ENCODE data around the gene TMEM179B.
"Not testable (repeated sequence)": the region's sequence is repeated elsewhere in the genome, so short reads cannot be mapped to it uniquely, and the experiment has no call there.

Gene TMEM179B

GRCh38 chr11:62787005-62787759, at the start of gene TMEM179B:
TMEM179B (plus strand) TSS chr11:62787402; CDS start chr11:62787432, 30 bp downstream.
- peak; percentile 95 to 96 for DNase-seq (ENCODE audit: low spot score in 2 of 2)
- H3K9me3 Mint-ChIP-seq, result no peaks in the 10 kb centered on the region
- peak; percentile 74 for ATAC-seq (ENCODE audit: low read depth)
- peak within 1 kb of the TSS; percentile 96 for H3K27ac Mint-ChIP-seq
- no peaks in the 10 kb centered on the region for H3K27me3 Mint-ChIP-seq
- H3K36me3 Mint-ChIP-seq, result peaks cover 2% of the 10 kb centered on the region
- peaks cover 30% of the 10 kb centered on the region for H3K4me1 Mint-ChIP-seq
- H3K4me3 Mint-ChIP-seq, result peak within 1 kb of the TSS; percentile 97

GRCh38 chr11:62747475-62748160, 39.6 kb upstream of the TMEM179B start:
- Mint-ChIP-seq H3K4me3 (no peak overlapping the region), H3K27ac (no peak overlapping the region)
- no peak for ATAC-seq (ENCODE audit: low read depth)

GRCh38 chr11:62749931-62750330, 37.3 kb upstream of the TMEM179B start:
- H3K27ac Mint-ChIP-seq; H3K36me3 Mint-ChIP-seq; ATAC-seq (ENCODE audit: low read depth); H3K27me3 Mint-ChIP-seq; DNase-seq (ENCODE audit: low spot score in 2 of 2); H3K9me3 Mint-ChIP-seq; H3K4me3 Mint-ChIP-seq: not testable (repeated sequence)
- peaks cover 14% of the 10 kb centered on the region for H3K4me1 Mint-ChIP-seq

More at GRCh38 chr11:62747475-62748160, 39.6 kb upstream of the TMEM179B start:
- DNase-seq (ENCODE audit: low spot score in 2 of 2), result no peak
- Mint-ChIP-seq H3K27me3 (no peaks in the 10 kb centered on the region), H3K9me3 (no peaks in the 10 kb centered on the region), H3K36me3 (peaks cover 9% of the 10 kb centered on the region), H3K4me1 (peaks cover 8% of the 10 kb centered on the region)

- no peaks in the 10 kb centered on the region for H3K9me3 Mint-ChIP-seq
- H3K27ac Mint-ChIP-seq, result no peak overlapping the region
- H3K36me3 Mint-ChIP-seq, result peaks cover 9% of the 10 kb centered on the region
- DNase-seq (ENCODE audit: low spot score in 2 of 2) (no peak), ATAC-seq (ENCODE audit: low read depth) (no peak)
- H3K4me3 Mint-ChIP-seq, result no peak overlapping the region
- H3K4me1 Mint-ChIP-seq, result peaks cover 14% of the 10 kb centered on the region
- no peaks in the 10 kb centered on the region for H3K27me3 Mint-ChIP-seq
These were observed 34.9 kb upstream of the TMEM179B start for GRCh38 chr11:62752177-62752785.

- ATAC-seq (ENCODE audit: low read depth), result no peak
- H3K4me1 Mint-ChIP-seq, result peaks cover 14% of the 10 kb centered on the region
- peak overlapping the region; percentile 95 for H3K4me3 Mint-ChIP-seq
- no peaks in the 10 kb centered on the region for H3K9me3 Mint-ChIP-seq
- H3K36me3 Mint-ChIP-seq, result peaks cover 9% of the 10 kb centered on the region
- peak overlapping the region; percentile 90 for H3K27ac Mint-ChIP-seq
- no peak for DNase-seq (ENCODE audit: low spot score in 2 of 2)
- H3K27me3 Mint-ChIP-seq, result no peaks in the 10 kb centered on the region
These were observed 34.0 kb upstream of the TMEM179B start for GRCh38 chr11:62752994-62753735.

- H3K9me3 Mint-ChIP-seq, result no peaks in the 10 kb centered on the region
These were observed 33.2 kb upstream of the TMEM179B start, which contains the start of gene ZBTB3 for GRCh38 chr11:62753736-62754603. ZBTB3 (minus strand) TSS chr11:62754160; CDS start chr11:62753664, 496 bp downstream.

GRCh38 chr11:62755086-62755615, 32.1 kb upstream of the TMEM179B start:
- Mint-ChIP-seq H3K36me3 (peaks cover 4% of the 10 kb centered on the region), H3K9me3 (no peaks in the 10 kb centered on the region), H3K27ac (peak overlapping the region; percentile 1), H3K27me3 (no peaks in the 10 kb centered on the region), H3K4me1 (peaks cover 8% of the 10 kb centered on the region), H3K4me3 (peak overlapping the region; percentile 38)
- ATAC-seq (ENCODE audit: low read depth), result no peak
- DNase-seq (ENCODE audit: low spot score in 2 of 2), result no peak

More at GRCh38 chr11:62753736-62754603, 33.2 kb upstream of the TMEM179B start, which contains the start of gene ZBTB3:
- Mint-ChIP-seq H3K4me1 (peaks cover 10% of the 10 kb centered on the region), H3K4me3 (peak within 1 kb of the TSS; percentile 95), H3K36me3 (peaks cover 7% of the 10 kb centered on the region), H3K27ac (peak within 1 kb of the TSS; percentile 90), H3K27me3 (no peaks in the 10 kb centered on the region)
- DNase-seq (ENCODE audit: low spot score in 2 of 2) (peak; percentile 93 to 98), ATAC-seq (ENCODE audit: low read depth) (peak; percentile 92)

- H3K27ac Mint-ChIP-seq, result no peak overlapping the region
- H3K4me3 Mint-ChIP-seq, result no peak overlapping the region
- ATAC-seq (ENCODE audit: low read depth), result no peak
These were observed 29.1 kb upstream of the TMEM179B start for GRCh38 chr11:62757846-62758788.

GRCh38 chr11:62760867-62761227, 26.4 kb upstream of the TMEM179B start:
- H3K9me3 Mint-ChIP-seq; ATAC-seq (ENCODE audit: low read depth); H3K36me3 Mint-ChIP-seq; H3K27me3 Mint-ChIP-seq; DNase-seq (ENCODE audit: low spot score in 2 of 2): not testable (repeated sequence)
- Mint-ChIP-seq H3K4me3 (peak overlapping the region; percentile 96), H3K4me1 (peaks cover 11% of the 10 kb centered on the region), H3K27ac (peak overlapping the region; percentile 90)

More at GRCh38 chr11:62757846-62758788, 29.1 kb upstream of the TMEM179B start:
- H3K36me3 Mint-ChIP-seq, result peaks cover 3% of the 10 kb centered on the region
- H3K27me3 Mint-ChIP-seq, result no peaks in the 10 kb centered on the region
- no peak for DNase-seq (ENCODE audit: low spot score in 2 of 2)
- H3K9me3 Mint-ChIP-seq, result no peaks in the 10 kb centered on the region
- H3K4me1 Mint-ChIP-seq, result peaks cover 13% of the 10 kb centered on the region

- Mint-ChIP-seq H3K4me3 (peak overlapping the region; percentile 97), H3K9me3 (no peaks in the 10 kb centered on the region), H3K27me3 (no peaks in the 10 kb centered on the region), H3K4me1 (peaks cover 17% of the 10 kb centered on the region), H3K36me3 (peaks cover 8% of the 10 kb centered on the region), H3K27ac (peak overlapping the region; percentile 97)
- no peak for ATAC-seq (ENCODE audit: low read depth)
- DNase-seq (ENCODE audit: low spot score in 2 of 2), result no peak
These were observed 16.4 kb upstream of the TMEM179B start for GRCh38 chr11:62770778-62771143.

GRCh38 chr11:62771144-62772021, 15.8 kb upstream of the TMEM179B start, which contains the start of gene TAF6L:
TAF6L (plus strand) TSS chr11:62771396; CDS start chr11:62775784, 4,388 bp downstream.
- Mint-ChIP-seq H3K4me3 (peak within 1 kb of the TSS; percentile 97), H3K9me3 (no peaks in the 10 kb centered on the region), H3K27ac (peak within 1 kb of the TSS; percentile 97), H3K4me1 (peaks cover 17% of the 10 kb centered on the region), H3K27me3 (no peaks in the 10 kb centered on the region), H3K36me3 (peaks cover 4% of the 10 kb centered on the region)
- DNase-seq (ENCODE audit: low spot score in 2 of 2) (peak; percentile 66 to 69), ATAC-seq (ENCODE audit: low read depth) (peak; percentile 77)
